H9 (cell line): Measurements from ENCODE around the gene ADAMTS2. TPM values are rescaled to one million over a fixed set of nuclear protein-coding genes. Genes with fewer than 3 reads are reported as not detected.
"Not testable (repeated sequence)": the region's sequence is repeated elsewhere in the genome, so short reads cannot be mapped to it uniquely, and the experiment has no call there.

Experiments used
- DNase-seq: peaks from one replicate; pipeline ENCODE4 v3.0.0-alpha.2; 2017
- H2AFZ ChIP-seq: one replicate; pipeline ENCODE4 v1.6.1; 2013; ENCODE audit warnings: mild to moderate bottlenecking, low read length, control low read depth, moderate library complexity
- H2AK5ac ChIP-seq: 2 replicates; pipeline ENCODE4 v1.6.1; 2013; ENCODE audit warnings: low read length, control low read depth, mixed read lengths; ENCODE audit not compliant: insufficient read length
- H2BK120ac ChIP-seq: one replicate; pipeline ENCODE4 v1.6.1; 2013; ENCODE audit warnings: low read depth, mild to moderate bottlenecking, low read length, control low read depth, inconsistent platforms; ENCODE audit not compliant: poor library complexity, severe bottlenecking
- H2BK12ac ChIP-seq: 2 replicates; pipeline ENCODE4 v1.6.1; 2013; ENCODE audit warnings: low read length, control low read depth, mixed read lengths, low read depth; ENCODE audit not compliant: insufficient read length
- H2BK15ac ChIP-seq: 2 replicates; pipeline ENCODE4 v1.6.1; 2013; ENCODE audit warnings: low read depth, low read length, control low read depth
- H2BK20ac ChIP-seq: one replicate; pipeline ENCODE4 v1.6.1; 2013; ENCODE audit warnings: low read depth, mild to moderate bottlenecking, low read length, control low read depth, inconsistent platforms; ENCODE audit not compliant: poor library complexity, severe bottlenecking
- H2BK5ac ChIP-seq: 2 replicates; pipeline ENCODE4 v1.6.1; 2013; ENCODE audit warnings: low read length, control low read depth, mixed read lengths; ENCODE audit not compliant: insufficient read length
- H3K14ac ChIP-seq: 2 replicates; pipeline ENCODE4 v1.6.1; 2013; ENCODE audit warnings: low read length, control low read depth; ENCODE audit not compliant: insufficient read depth
- H3K18ac ChIP-seq: 2 replicates; pipeline ENCODE4 v1.6.1; 2013; ENCODE audit warnings: low read depth, mild to moderate bottlenecking, mixed read lengths, low read length, control low read depth; ENCODE audit not compliant: insufficient read length
- H3K23ac ChIP-seq: 2 replicates; pipeline ENCODE4 v1.6.1; 2013; ENCODE audit warnings: low read length, control low read depth, mixed read lengths, low read depth; ENCODE audit not compliant: insufficient read length
- H3K23me2 ChIP-seq: 2 replicates; pipeline ENCODE4 v1.6.1; 2013; ENCODE audit warnings: low read depth, mild to moderate bottlenecking, mixed read lengths, low read length, control low read depth; ENCODE audit not compliant: insufficient read length, poor library complexity, severe bottlenecking
- H3K27ac ChIP-seq: 2 replicates; pipeline ENCODE4 v1.5.1; 2013; ENCODE audit warnings: low read length, control low read depth, mixed read lengths, low read depth; ENCODE audit not compliant: insufficient read length
- H3K27me3 ChIP-seq: 2 replicates; pipeline ENCODE4 v1.6.1; 2013; ENCODE audit warnings: low read length, control low read depth, inconsistent platforms; ENCODE audit not compliant: insufficient read depth
- H3K4ac ChIP-seq: 2 replicates; pipeline ENCODE4 v1.6.1; 2013; ENCODE audit warnings: low read depth, mild to moderate bottlenecking, control low read depth, inconsistent platforms, low read length, moderate library complexity
- H3K4me1 ChIP-seq: 2 replicates; pipeline ENCODE4 v1.6.1; 2013; ENCODE audit warnings: low read length, control low read depth, inconsistent platforms; ENCODE audit not compliant: insufficient read depth
- H3K4me2 ChIP-seq: 2 replicates; pipeline ENCODE4 v1.6.1; 2013; ENCODE audit warnings: low read length, control low read depth, mixed read lengths; ENCODE audit not compliant: insufficient read length, insufficient read depth
- H3K56ac ChIP-seq: 2 replicates; pipeline ENCODE4 v1.6.1; 2013; ENCODE audit warnings: low read depth, mild to moderate bottlenecking, mixed read lengths, low read length, control low read depth; ENCODE audit not compliant: insufficient read length
- H3K79me1 ChIP-seq: 2 replicates; pipeline ENCODE4 v1.6.1; 2013; ENCODE audit warnings: low read depth, mild to moderate bottlenecking, moderate library complexity, low read length, control low read depth, inconsistent platforms; ENCODE audit not compliant: insufficient read depth, poor library complexity, severe bottlenecking
- H3K79me2 ChIP-seq: 2 replicates; pipeline ENCODE4 v1.6.1; 2013; ENCODE audit warnings: low read length, control low read depth, inconsistent platforms; ENCODE audit not compliant: insufficient read depth
- H3K9ac ChIP-seq: 2 replicates; pipeline ENCODE4 v1.6.1; 2013; ENCODE audit warnings: low read length, control low read depth, mixed read lengths; ENCODE audit not compliant: insufficient read length; ENCODE audit errors: extremely low read depth
- H3K9me3 ChIP-seq: one replicate; pipeline ENCODE4 v1.6.1; 2013; ENCODE audit warnings: low read depth, low read length, inconsistent platforms; ENCODE audit not compliant: control insufficient read depth
- H3T11ph ChIP-seq: one replicate; pipeline ENCODE4 v1.6.1; 2013; ENCODE audit warnings: mild to moderate bottlenecking, low read length, control low read depth, inconsistent platforms
- H4K20me1 ChIP-seq: one replicate; pipeline ENCODE4 v1.6.1; 2013; ENCODE audit not compliant: control insufficient read depth, insufficient read length, insufficient read depth
- H4K5ac ChIP-seq: 2 replicates; pipeline ENCODE4 v1.6.1; 2013; ENCODE audit warnings: low read depth, mild to moderate bottlenecking, mixed read lengths, low read length, control low read depth; ENCODE audit not compliant: insufficient read length
- H4K8ac ChIP-seq: replicated peaks from 2 replicates; pipeline ENCODE4 v1.6.1; 2013; ENCODE audit warnings: low read length, control low read depth, mixed read lengths, low read depth; ENCODE audit not compliant: insufficient read length
- H4K91ac ChIP-seq: 2 replicates; pipeline ENCODE4 v1.6.1; 2013; ENCODE audit warnings: low read depth, mild to moderate bottlenecking, moderate library complexity, mixed read lengths, low read length, control low read depth; ENCODE audit not compliant: insufficient read length
- H3K27ac Mint-ChIP-seq, 3 experiments: 2 replicates in 2 of 3; 3 replicates in 1 of 3; pipeline ENCODE4 v1.8.0; 2020 to 2021; ENCODE audit warnings: mixed read lengths in 3 of 3, mild to moderate bottlenecking in 1 of 3, moderate library complexity in 1 of 3
- H3K27me3 Mint-ChIP-seq: 2 replicates; pipeline ENCODE4 v1.8.0; 2021; ENCODE audit warnings: low read depth, mild to moderate bottlenecking, moderate library complexity, mixed read lengths
- H3K36me3 Mint-ChIP-seq, 3 experiments: 2 replicates in 2 of 3; 3 replicates in 1 of 3; pipeline ENCODE4 v1.8.0; 2020 to 2021; ENCODE audit warnings: low read depth in 3 of 3, mixed read lengths in 3 of 3; ENCODE audit not compliant: insufficient read depth in 1 of 3
- H3K4me1 Mint-ChIP-seq, 2 experiments: 2 replicates each; pipeline ENCODE4 v1.8.0; 2020; ENCODE audit warnings: mixed read lengths in 2 of 2
- H3K4me3 Mint-ChIP-seq, 2 experiments: 2 replicates in 1 of 2; 3 replicates in 1 of 2; pipeline ENCODE4 v1.8.0; 2020 to 2021; ENCODE audit warnings: mild to moderate bottlenecking in 2 of 2, mixed read lengths in 2 of 2, moderate library complexity in 1 of 2
- H3K9me3 Mint-ChIP-seq, 2 experiments: 2 replicates in 1 of 2; 3 replicates in 1 of 2; pipeline ENCODE4 v1.8.0; 2020; ENCODE audit warnings: mild to moderate bottlenecking in 2 of 2, mixed read lengths in 2 of 2, moderate library complexity in 1 of 2
- WGBS: extraction: QIAGEN DNeasy Blood & Tissue Kit; methylation state at CpG from one replicate; pipeline ENCODE4 v1.1.7; 2013; ENCODE audit warnings: missing lambda C conversion rate, low lambda C conversion rate, mixed read lengths; ENCODE audit not compliant: insufficient read length; ENCODE audit errors: extremely low coverage; 5-methylcytosine and 5-hydroxymethylcytosine counted together
- total RNA-seq: library from RNA; stranded (reverse); gene quantifications from 2 replicates; pipeline ENCODE4 v1.2.1, GENCODE V29; 2021
- TF ChIP-seq, protein P1 (sequence below): fragments of 200-600 bp; sonication (generic); conservative IDR thresholded peaks from 3 replicates; pipeline ENCODE4 v1.8.0; 2021; ENCODE audit warnings: antibody characterized with exemption, mild to moderate bottlenecking

The ADAMTS2 gene
- total RNA-seq, 1 experiment from 2014 or later = 5.4 TPM

DNA sequence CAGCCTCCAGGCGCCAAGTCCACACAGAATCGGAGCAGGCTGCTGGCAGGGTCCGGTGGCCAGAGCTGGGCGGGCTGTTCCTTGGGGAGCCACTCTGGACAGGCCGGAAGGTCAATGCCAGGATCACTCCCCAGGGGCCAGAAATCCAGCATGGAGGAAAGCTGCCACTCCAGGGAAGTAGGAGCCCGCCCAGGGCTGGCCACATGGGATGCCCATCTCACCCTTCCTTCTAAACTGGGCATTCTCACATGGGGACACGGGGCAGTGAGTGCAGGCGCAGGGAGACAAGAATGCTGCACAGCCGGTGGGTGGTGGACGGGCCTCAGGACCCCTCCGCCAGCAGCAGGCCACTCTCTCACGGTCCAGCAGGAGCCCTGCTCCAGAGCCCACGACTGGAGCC is 58.2 kb downstream of the ADAMTS2 start:
- H2BK20ac ChIP-seq = no peak overlapping the region
- no peak overlapping the region for H2BK120ac ChIP-seq
- no peaks in the 10 kb centered on the region for H3K4me1 Mint-ChIP-seq
- H3K4me1 ChIP-seq = no peaks in the 10 kb centered on the region
- no peaks in the 10 kb centered on the region for H3K9me3 ChIP-seq
- H2BK12ac ChIP-seq = no peak overlapping the region
- H2AK5ac ChIP-seq = no peak overlapping the region
- H3K9ac ChIP-seq = no peak overlapping the region
- H4K20me1 ChIP-seq = no peaks in the 10 kb centered on the region
- no peaks in the 10 kb centered on the region; the same call in 1 of the 2 replicates for H3K27me3 Mint-ChIP-seq
- H3K27ac ChIP-seq = no peak overlapping the region
- no peak overlapping the region for H4K8ac ChIP-seq
- no peaks in the 10 kb centered on the region for H3K23me2 ChIP-seq
- H2BK15ac ChIP-seq = no peak overlapping the region
- no peak overlapping the region for H3K56ac ChIP-seq
- no peaks in the 10 kb centered on the region for H3K27me3 ChIP-seq
- WGBS = no CpG with 5 or more reads among the region's 13 CpGs
- no peaks in the 10 kb centered on the region for H3K9me3 Mint-ChIP-seq
- TF ChIP-seq, protein P1, sequence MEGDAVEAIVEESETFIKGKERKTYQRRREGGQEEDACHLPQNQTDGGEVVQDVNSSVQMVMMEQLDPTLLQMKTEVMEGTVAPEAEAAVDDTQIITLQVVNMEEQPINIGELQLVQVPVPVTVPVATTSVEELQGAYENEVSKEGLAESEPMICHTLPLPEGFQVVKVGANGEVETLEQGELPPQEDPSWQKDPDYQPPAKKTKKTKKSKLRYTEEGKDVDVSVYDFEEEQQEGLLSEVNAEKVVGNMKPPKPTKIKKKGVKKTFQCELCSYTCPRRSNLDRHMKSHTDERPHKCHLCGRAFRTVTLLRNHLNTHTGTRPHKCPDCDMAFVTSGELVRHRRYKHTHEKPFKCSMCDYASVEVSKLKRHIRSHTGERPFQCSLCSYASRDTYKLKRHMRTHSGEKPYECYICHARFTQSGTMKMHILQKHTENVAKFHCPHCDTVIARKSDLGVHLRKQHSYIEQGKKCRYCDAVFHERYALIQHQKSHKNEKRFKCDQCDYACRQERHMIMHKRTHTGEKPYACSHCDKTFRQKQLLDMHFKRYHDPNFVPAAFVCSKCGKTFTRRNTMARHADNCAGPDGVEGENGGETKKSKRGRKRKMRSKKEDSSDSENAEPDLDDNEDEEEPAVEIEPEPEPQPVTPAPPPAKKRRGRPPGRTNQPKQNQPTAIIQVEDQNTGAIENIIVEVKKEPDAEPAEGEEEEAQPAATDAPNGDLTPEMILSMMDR = no peak
- DNase-seq = no peak
- H3K79me1 ChIP-seq = no peaks in the 10 kb centered on the region
- H3K14ac ChIP-seq = no peak overlapping the region; the same call in 1 of the 2 replicates
- no peak overlapping the region for H3K23ac ChIP-seq
- no peak overlapping the region for H4K91ac ChIP-seq
- no peak overlapping the region for H3T11ph ChIP-seq
- no peak overlapping the region for H3K4me3 Mint-ChIP-seq
- H3K4me2 ChIP-seq = no peak overlapping the region
- no peak overlapping the region for H2BK5ac ChIP-seq
- H3K18ac ChIP-seq = no peak overlapping the region
- no peaks in the 10 kb centered on the region for H3K36me3 Mint-ChIP-seq
- no peak overlapping the region for H4K5ac ChIP-seq
- no peak overlapping the region for H2AFZ ChIP-seq
- no peak overlapping the region for H3K4ac ChIP-seq
- peak overlapping the region in 1 of 3 experiments; percentile 21; a peak in 1 of 7 replicates for H3K27ac Mint-ChIP-seq
- H3K79me2 ChIP-seq = no peaks in the 10 kb centered on the region

DNA sequence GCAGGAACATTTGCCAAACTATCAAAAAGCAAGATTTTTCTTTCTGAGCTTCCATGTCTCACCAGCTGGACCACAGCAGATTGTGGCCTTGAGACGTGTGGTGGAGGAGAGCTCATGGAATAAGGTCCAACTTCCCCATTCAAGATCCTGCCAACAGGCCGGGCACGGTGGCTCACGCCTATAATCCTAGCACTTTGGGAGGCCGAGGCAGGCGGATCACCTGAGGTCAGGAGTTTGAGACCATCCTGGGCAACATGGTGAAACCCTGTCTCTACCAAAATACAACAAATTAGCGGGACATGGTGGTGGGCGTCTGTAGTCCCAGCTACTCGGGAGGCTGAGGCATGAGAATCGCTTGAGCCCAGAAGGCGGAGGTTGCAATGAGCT is 59.5 kb downstream of the ADAMTS2 start:
- not testable (repeated sequence) for H3K9me3 Mint-ChIP-seq, H3K27ac Mint-ChIP-seq, H3K18ac ChIP-seq, H4K20me1 ChIP-seq, DNase-seq, H3K27me3 ChIP-seq, H2BK5ac ChIP-seq, H3K14ac ChIP-seq, H2BK120ac ChIP-seq, H3T11ph ChIP-seq, H2BK15ac ChIP-seq, H3K27ac ChIP-seq, H3K4me1 ChIP-seq, H3K79me2 ChIP-seq, H3K23me2 ChIP-seq, H3K4me3 Mint-ChIP-seq, H3K9me3 ChIP-seq, H3K79me1 ChIP-seq, H3K27me3 Mint-ChIP-seq, H3K4me1 Mint-ChIP-seq, H4K91ac ChIP-seq, H3K56ac ChIP-seq, H3K23ac ChIP-seq, H3K9ac ChIP-seq, H3K4ac ChIP-seq, H4K5ac ChIP-seq, H2BK12ac ChIP-seq, H2AFZ ChIP-seq, H2BK20ac ChIP-seq, H4K8ac ChIP-seq, H2AK5ac ChIP-seq, H3K4me2 ChIP-seq, H3K36me3 Mint-ChIP-seq
- no CpG with 5 or more reads among the region's 11 CpGs for WGBS
